GM21526 (cell line): ENCODE results near the gene KIF18B.

ENCODE experiments used
- ATAC-seq: cut with Tn5 transposase; IDR thresholded peaks from one replicate; pipeline ENCODE4 v1.9.1; 2021; ENCODE audit warnings: moderate library complexity; ENCODE audit not compliant: unreplicated experiment, low FRiP score

The KIF18B gene

GRCh38 chr17:44921122-44921882 is 26.3 kb downstream of the KIF18B start:
- no peak for ATAC-seq

DNA sequence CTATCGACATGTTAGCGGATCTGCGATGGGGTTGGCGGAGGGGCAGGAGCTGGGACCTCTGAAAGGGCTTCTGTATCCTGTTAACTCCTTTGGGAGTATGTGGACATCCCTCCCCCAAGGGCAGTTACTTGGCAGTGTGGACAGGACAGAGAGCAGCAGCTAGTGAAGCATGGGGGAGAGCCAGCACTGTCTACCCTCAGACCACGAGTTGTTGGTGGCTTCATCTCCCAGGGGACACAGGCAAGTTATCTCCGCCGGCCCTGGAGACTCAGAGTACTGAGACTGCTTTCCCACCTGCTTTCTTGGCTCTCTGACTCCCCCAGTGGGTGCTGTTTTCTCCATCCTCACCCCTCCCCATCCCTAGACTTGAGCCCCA is 27.0 kb downstream of the KIF18B start:
- no peak for ATAC-seq

- no peak for ATAC-seq
Measured at GRCh38 chr17:44919885-44920564, 27.5 kb downstream of the KIF18B start.

DNA sequence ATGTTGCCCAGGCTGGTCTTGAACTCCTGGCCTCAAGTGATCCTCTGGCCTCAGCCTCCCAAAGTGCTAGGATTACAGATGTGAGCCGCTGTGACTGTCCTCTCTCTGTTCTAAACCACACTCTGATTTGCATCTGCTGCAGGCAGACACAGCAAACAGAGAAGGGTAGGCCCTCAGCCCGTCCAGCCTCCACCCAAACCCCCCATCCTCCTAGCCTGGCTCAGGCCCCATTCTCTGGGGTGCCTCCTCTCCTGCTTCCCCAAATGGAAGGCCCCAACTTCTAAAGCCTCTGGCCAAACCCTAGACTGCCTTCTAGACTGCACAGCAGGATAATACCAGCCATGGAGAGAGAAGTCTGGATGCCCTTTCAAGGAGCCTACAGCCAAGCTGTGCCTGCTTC is 28.2 kb downstream of the KIF18B start:
- ATAC-seq = no peak

DNA sequence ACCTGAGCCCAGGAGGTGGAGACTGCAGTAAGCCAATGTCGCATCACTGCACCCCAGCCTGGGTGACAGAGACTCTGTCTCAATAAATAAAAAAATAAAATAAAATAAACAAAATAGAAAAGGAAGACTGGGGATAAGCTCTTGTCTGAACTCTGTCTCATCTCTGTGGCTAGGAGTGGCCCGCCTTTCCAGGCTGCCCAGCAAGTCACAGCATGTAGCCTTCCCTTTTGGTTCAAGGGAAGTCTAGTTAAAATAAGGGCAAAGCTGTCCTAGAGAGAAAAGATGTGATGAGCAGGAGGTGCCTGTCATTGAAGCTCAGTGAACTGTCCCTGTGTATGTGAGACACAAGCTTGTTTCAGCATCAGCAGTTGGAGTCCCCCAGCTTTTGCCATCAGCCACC is 29.6 kb downstream of the KIF18B start:
- ATAC-seq = no peak

GRCh38 chr17:44917456-44917855 is 30.1 kb downstream of the KIF18B start:
- ATAC-seq = no peak

DNA sequence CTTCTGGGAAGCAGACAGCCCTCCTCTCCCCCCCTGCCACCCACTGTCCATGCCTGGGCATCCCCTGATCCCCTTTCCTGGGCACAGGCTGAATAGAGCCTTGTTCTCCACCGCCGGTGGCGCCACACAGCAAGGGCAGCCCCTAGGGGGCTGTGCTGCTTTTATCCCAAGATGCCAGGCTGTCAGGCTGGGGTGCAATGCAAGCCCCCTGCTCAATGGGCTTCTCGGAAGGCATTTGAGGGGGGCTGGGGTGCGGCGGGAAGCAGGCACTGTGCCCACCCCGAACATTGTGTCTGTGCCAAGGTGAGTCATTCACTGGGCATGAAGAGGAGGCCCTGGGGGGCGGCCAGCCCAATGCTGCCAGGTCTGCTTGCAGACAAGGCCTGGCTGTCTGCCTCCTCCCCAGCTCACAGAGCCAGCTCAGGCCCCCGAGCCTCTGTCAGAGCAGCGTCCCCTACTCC is 30.8 kb downstream of the KIF18B start:
- no peak for ATAC-seq

GRCh38 chr17:44915862-44916780 is 31.5 kb downstream of the KIF18B start:
- no peak for ATAC-seq

- ATAC-seq = no peak
Measured at GRCh38 chr17:44915321-44915726, 32.2 kb downstream of the KIF18B start, which contains the start of gene GFAP. Gene GFAP (minus strand): TSS chr17:44915500. CDS start chr17:44915486, 14 bp downstream.

- no peak for ATAC-seq
Measured at GRCh38 chr17:44914698-44915271, 32.8 kb downstream of the KIF18B start.

- ATAC-seq = no peak
Measured at GRCh38 chr17:44914148-44914547, 33.4 kb downstream of the KIF18B start.

DNA sequence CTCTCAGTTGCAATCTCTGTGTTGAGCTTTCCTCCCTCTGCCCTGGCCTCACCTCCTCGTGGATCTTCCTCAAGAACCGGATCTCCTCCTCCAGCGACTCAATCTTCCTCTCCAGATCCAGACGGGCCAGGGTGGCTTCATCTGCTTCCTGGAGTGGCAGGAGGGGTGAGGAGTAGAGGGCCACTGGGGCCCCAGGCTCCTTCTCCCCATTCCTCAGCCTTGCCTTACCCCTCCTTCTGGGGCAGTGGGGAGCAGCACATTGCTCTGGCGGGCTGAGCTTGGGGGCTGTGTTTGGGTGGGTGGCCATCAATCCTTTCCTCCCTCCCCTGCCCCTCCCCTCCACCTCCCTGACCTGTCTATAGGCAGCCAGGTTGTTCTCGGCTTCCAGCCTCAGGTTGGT is 33.9 kb downstream of the KIF18B start:
- ATAC-seq = no peak

GRCh38 chr17:44912763-44913544 is 34.6 kb downstream of the KIF18B start:
- ATAC-seq = no peak

- ATAC-seq = no peak
Measured at GRCh38 chr17:44911133-44912001, 36.2 kb downstream of the KIF18B start.

DNA sequence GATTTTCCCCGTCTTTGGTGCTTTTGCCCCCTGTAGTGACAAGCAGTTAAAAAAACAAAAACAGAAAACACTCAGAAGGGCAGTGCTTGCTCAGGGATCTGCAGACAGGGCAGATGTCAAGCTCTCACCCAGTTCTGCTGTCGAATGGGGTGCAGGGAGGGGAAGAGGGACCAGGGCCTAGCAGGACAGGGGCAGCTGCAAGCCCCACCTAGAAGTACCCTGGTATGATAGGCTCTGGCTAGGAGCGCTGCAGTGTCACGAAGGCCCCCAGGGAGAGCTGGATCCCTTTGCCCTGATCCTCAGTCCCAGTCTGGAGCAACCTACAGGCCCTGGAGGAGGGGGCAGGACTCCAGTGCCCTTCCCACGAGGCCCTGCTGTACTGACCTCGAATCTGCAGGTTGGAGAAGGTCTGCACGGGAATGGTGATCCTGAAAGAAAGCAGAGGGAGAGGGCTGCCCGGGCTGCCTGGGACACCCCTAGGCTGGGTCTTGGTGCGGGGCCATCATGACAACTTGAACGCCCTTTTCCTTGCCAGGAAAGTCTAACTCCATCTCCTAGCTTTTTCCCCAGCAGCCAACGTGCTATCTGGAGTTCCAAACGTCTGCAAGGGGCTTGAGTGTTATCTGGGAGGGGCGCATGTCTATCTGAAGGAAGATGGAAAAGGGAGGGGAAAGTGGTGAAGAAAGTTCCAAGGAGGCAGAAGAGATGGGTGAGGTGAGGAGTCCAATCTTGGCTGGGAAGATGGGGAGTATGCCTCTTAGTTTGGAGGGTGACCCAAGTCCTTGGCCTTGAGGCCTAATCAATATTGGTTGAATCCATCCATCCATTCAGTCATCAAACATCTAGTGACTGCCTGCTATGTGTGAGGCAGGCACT is 37.1 kb downstream of the KIF18B start:
- ATAC-seq = no peak

GRCh38 chr17:44909681-44910144 is 37.9 kb downstream of the KIF18B start:
- ATAC-seq = no peak

DNA sequence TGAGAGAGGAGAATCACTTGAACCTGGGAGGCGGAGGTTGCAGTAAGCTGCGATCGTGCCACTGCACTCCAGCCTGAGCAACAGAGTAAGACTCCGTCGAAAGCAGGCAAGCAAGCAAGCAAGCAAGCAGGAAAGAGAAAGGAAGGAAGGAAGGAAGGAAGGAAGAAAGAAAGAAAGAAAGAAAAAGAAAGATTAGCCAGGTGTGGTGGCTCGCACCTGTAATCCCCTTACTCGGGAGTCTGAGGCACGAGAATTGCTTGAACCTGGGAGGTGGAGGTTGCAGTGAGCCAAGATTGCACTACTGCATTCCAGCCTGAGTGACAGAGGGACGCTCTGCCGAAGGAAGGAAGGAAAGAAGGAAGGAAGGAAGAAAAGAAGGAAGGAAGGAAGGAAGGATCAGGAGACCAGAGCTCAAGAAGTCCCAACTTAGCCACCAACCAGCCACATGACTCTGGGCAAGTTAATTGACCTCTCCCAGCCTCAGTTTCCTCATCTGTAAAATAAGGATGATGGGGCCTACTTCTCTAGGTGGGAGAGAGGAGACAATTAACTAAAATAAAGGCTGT is 38.7 kb downstream of the KIF18B start:
- no peak for ATAC-seq
